HEK293 (cell line): ENCODE measurements around the gene PAX7.

Experiments used
- CTCF ChIA-PET: fragments of 350-600 bp; formaldehyde crosslinking; extraction: SDS; loops from one replicate; lab custom pipeline; 2021; ENCODE audit warnings: antibody characterized with exemption; lab: Yijun Ruan, JAX
- POLR2A ChIA-PET: fragments of 300-600 bp; formaldehyde crosslinking; extraction: SDS; loops from one replicate; lab custom pipeline; 2020; ENCODE audit warnings: antibody characterized with exemption, inconsistent platforms; lab: Yijun Ruan, JAX
- H3K27ac ChIP-seq: fragments of 200-500 bp; sonication (Bioruptor generic); 2 replicates; pipeline ENCODE4 v1.5.1; 2014; ENCODE audit warnings: low read depth, low read length, control low read depth, inconsistent platforms; ENCODE audit errors: extremely low read depth
- H3K36me3 ChIP-seq, 2 experiments: fragments of 200-500 bp in 1 of 2; sonication (Bioruptor generic) in 1 of 2; 1 replicate in 1 of 2; 2 replicates in 1 of 2; pipeline ENCODE4 v1.5.1; 2014 to 2017; ENCODE audit warnings: inconsistent platforms in 2 of 2, low read length in 2 of 2; ENCODE audit not compliant: control insufficient read depth in 2 of 2, insufficient read depth in 1 of 2
- H3K4me1 ChIP-seq: fragments of 200-500 bp; sonication (Bioruptor generic); 2 replicates; pipeline ENCODE4 v1.5.1; 2014; ENCODE audit warnings: mild to moderate bottlenecking, low read length, inconsistent platforms; ENCODE audit not compliant: control insufficient read depth, insufficient read depth
- H3K4me3 ChIP-seq: 2 replicates; pipeline ENCODE4 v1.5.1; 2011; ENCODE audit warnings: low read depth, mild to moderate bottlenecking, control low read depth, low read length, moderate library complexity
- H3K9me3 ChIP-seq: fragments of 200-500 bp; sonication (Bioruptor generic); 2 replicates; pipeline ENCODE4 v1.5.1; 2014; ENCODE audit warnings: low read depth, low read length, inconsistent platforms; ENCODE audit not compliant: control insufficient read depth, insufficient read depth
- EGR2 ChIP-seq: fragments of 450-650 bp; formaldehyde crosslinking; IDR thresholded peaks from 2 replicates; pipeline ENCODE4 v1.5.1; 2016; ENCODE audit warnings: low read depth, missing biosample characterization, missing genetic modification characterization
- OVOL3 ChIP-seq: fragments of 450-650 bp; formaldehyde crosslinking; IDR thresholded peaks from 2 replicates; pipeline ENCODE4 v1.5.1; 2016; ENCODE audit warnings: missing biosample characterization, missing genetic modification characterization
- SP7 ChIP-seq: fragments of 450-650 bp; formaldehyde crosslinking; IDR thresholded peaks from 2 replicates; pipeline ENCODE4 v1.5.1; 2016; ENCODE audit warnings: missing biosample characterization, missing genetic modification characterization
- ZBTB1 ChIP-seq: fragments of 450-650 bp; formaldehyde crosslinking; IDR thresholded peaks from 2 replicates; pipeline ENCODE4 v1.5.1; 2016; ENCODE audit warnings: missing biosample characterization, missing genetic modification characterization
- ZFHX2 ChIP-seq: fragments of 450-650 bp; formaldehyde crosslinking; conservative IDR thresholded peaks from 2 replicates; pipeline ENCODE4 v1.5.1; 2016; ENCODE audit warnings: missing biosample characterization, missing genetic modification characterization
- ZFP3 ChIP-seq: fragments of 450-650 bp; formaldehyde crosslinking; IDR thresholded peaks from 2 replicates; pipeline ENCODE4 v1.5.1; 2016; ENCODE audit warnings: low read depth, missing biosample characterization, missing genetic modification characterization
- ZIC2 ChIP-seq: fragments of 450-650 bp; formaldehyde crosslinking; IDR thresholded peaks from 2 replicates; pipeline ENCODE4 v1.5.1; 2016; ENCODE audit warnings: missing biosample characterization, missing genetic modification characterization
- ZNF112 ChIP-seq: fragments of 450-650 bp; formaldehyde crosslinking; IDR thresholded peaks from 2 replicates; pipeline ENCODE4 v1.5.0; 2017; ENCODE audit warnings: missing biosample characterization, missing genetic modification characterization
- ZNF133 ChIP-seq: fragments of 450-650 bp; formaldehyde crosslinking; IDR thresholded peaks from 2 replicates; pipeline ENCODE4 v1.5.1; 2016; ENCODE audit warnings: missing biosample characterization, missing genetic modification characterization
- ZNF221 ChIP-seq: fragments of 450-650 bp; formaldehyde crosslinking; IDR thresholded peaks from 2 replicates; pipeline ENCODE4 v1.5.1; 2017; ENCODE audit warnings: missing biosample characterization, missing genetic modification characterization, borderline replicate concordance
- ZNF24 ChIP-seq: fragments of 450-650 bp; formaldehyde crosslinking; IDR thresholded peaks from 2 replicates; pipeline ENCODE4 v1.5.1; 2016; ENCODE audit warnings: missing biosample characterization, missing genetic modification characterization
- ZNF366 ChIP-seq: fragments of 450-650 bp; formaldehyde crosslinking; conservative IDR thresholded peaks from 2 replicates; pipeline ENCODE4 v1.5.1; 2016; ENCODE audit warnings: missing biosample characterization, missing genetic modification characterization
- ZNF394 ChIP-seq: fragments of 450-650 bp; formaldehyde crosslinking; IDR thresholded peaks from 2 replicates; pipeline ENCODE4 v1.5.1; 2016; ENCODE audit warnings: missing biosample characterization, missing genetic modification characterization, mild to moderate bottlenecking, moderate library complexity, borderline replicate concordance
- TF ChIP-seq, protein P1 (sequence below): fragments of 450-650 bp; formaldehyde crosslinking; IDR thresholded peaks from 2 replicates; pipeline ENCODE4 v1.5.1; 2016; ENCODE audit warnings: missing biosample characterization, missing genetic modification characterization, borderline replicate concordance
- TF ChIP-seq, protein P2 (sequence below): fragments of 450-650 bp; formaldehyde crosslinking; conservative IDR thresholded peaks from 2 replicates; pipeline ENCODE4 v1.5.1; 2016; ENCODE audit warnings: low read depth, missing biosample characterization, missing genetic modification characterization

The PAX7 gene

GRCh38 chr1:18599704-18600103, 30.9 kb upstream of the PAX7 start (continued):
- TF ChIP-seq, protein P1, sequence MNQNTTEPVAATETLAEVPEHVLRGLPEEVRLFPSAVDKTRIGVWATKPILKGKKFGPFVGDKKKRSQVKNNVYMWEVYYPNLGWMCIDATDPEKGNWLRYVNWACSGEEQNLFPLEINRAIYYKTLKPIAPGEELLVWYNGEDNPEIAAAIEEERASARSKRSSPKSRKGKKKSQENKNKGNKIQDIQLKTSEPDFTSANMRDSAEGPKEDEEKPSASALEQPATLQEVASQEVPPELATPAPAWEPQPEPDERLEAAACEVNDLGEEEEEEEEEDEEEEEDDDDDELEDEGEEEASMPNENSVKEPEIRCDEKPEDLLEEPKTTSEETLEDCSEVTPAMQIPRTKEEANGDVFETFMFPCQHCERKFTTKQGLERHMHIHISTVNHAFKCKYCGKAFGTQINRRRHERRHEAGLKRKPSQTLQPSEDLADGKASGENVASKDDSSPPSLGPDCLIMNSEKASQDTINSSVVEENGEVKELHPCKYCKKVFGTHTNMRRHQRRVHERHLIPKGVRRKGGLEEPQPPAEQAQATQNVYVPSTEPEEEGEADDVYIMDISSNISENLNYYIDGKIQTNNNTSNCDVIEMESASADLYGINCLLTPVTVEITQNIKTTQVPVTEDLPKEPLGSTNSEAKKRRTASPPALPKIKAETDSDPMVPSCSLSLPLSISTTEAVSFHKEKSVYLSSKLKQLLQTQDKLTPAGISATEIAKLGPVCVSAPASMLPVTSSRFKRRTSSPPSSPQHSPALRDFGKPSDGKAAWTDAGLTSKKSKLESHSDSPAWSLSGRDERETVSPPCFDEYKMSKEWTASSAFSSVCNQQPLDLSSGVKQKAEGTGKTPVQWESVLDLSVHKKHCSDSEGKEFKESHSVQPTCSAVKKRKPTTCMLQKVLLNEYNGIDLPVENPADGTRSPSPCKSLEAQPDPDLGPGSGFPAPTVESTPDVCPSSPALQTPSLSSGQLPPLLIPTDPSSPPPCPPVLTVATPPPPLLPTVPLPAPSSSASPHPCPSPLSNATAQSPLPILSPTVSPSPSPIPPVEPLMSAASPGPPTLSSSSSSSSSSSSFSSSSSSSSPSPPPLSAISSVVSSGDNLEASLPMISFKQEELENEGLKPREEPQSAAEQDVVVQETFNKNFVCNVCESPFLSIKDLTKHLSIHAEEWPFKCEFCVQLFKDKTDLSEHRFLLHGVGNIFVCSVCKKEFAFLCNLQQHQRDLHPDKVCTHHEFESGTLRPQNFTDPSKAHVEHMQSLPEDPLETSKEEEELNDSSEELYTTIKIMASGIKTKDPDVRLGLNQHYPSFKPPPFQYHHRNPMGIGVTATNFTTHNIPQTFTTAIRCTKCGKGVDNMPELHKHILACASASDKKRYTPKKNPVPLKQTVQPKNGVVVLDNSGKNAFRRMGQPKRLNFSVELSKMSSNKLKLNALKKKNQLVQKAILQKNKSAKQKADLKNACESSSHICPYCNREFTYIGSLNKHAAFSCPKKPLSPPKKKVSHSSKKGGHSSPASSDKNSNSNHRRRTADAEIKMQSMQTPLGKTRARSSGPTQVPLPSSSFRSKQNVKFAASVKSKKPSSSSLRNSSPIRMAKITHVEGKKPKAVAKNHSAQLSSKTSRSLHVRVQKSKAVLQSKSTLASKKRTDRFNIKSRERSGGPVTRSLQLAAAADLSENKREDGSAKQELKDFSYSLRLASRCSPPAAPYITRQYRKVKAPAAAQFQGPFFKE (tag by site-specific recombination): no peak
- TF ChIP-seq OVOL3 (tag by site-specific recombination): no peak

DNA sequence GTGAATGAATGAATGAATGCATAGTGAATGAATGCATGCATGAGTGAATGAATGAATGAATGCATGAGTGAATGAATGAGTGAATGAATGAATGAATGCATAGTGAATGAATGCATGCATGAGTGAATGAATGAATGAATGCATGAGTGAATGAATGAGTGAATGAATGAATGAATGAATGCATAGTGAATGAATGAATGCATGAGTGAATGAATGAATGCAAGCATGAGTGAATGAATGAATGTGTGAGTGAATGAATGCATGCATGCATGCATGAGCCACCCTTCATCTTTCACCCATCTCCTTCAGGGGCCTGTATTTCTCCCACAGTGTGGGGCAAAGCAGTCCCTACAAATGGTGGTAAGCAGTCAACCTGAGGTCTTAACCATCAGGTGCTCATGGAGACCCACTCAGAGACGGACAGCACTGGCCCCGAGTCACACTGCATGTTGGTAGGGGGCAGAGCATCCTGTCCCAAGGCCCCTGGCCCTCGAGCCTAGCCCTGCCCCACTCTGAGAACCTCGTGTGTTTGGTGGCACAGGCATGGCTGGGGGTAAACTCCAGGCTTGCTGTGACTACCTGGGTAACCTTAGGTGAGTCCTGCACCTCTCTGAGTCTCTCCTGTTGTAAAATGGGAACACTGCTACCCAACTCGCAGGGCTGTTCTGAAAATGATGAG, 28.0 kb upstream of the PAX7 start:
- Histone ChIP-seq H3K4me1 (no peaks in the 10 kb centered on the region), H3K4me3 (no peak overlapping the region), H3K27ac (no peak overlapping the region), H3K9me3 (no peaks in the 10 kb centered on the region), H3K36me3 (no peaks in the 10 kb centered on the region)
- TF ChIP-seq ZNF366 (tag by site-specific recombination) (no peak), ZBTB1 (tag by site-specific recombination) (no peak), ZNF133 (no peak), ZNF112 (tag by site-specific recombination) (no peak), ZNF221 (tag by site-specific recombination) (no peak), ZNF24 (tag by site-specific recombination) (peak; percentile 95)
- CTCF ChIA-PET: no interaction called here
- POLR2A ChIA-PET: no interaction called here

DNA sequence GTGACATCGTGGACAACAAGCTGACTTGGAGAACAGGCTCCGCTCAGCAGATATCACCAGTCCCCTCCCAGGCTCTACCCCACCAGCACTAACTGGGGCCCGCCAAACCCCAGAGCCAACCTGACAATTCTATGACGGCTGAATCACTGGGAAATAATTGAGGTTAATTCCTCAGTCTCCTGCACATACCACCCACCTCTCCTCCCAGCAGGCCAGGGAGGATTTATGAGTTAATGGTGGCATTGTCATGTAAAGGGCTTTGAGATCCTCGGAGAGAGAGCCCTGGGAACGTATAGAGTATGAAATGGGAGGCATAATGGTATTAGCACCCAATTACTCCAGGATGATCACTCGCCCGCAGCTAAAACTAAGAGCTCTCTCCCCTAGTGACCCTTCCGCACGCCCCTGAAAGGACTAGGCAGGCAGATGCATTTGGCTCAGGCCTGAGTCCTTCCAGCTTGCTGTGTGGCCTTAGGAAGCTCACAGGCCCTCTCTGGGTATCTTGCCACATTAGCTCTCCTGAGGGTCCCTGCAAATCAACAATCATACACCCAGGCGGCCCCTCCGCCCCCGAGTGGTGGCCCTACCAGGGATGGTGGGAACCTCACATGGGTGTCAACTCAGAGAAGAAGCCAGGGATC, 27.3 kb upstream of the PAX7 start:
- TF ChIP-seq ZIC2 (tag by site-specific recombination): 0 out of 2 replicates have a peak, but pooled peaks have one; percentile 8
- no peak for TF ChIP-seq ZFP3 (tag by site-specific recombination)
- TF ChIP-seq, all 188 proteins: peak for 1
- Histone ChIP-seq H3K9me3 (no peaks in the 10 kb centered on the region), H3K36me3 (no peaks in the 10 kb centered on the region), H3K4me1 (no peaks in the 10 kb centered on the region), H3K4me3 (no peak overlapping the region), H3K27ac (no peak overlapping the region)
- ChIA-PET CTCF (interaction anchor here (0.6 to 2.2 kb wide), 7 partner anchors 10 to 403 kb away, joined by 3 to 9 read pairs (median 4); no protein-coding TSS in a partner anchor), POLR2A (no interaction called here)

- no peaks in the 10 kb centered on the region for H3K4me1 ChIP-seq
- no peaks in the 10 kb centered on the region for H3K9me3 ChIP-seq
- no peaks in the 10 kb centered on the region for H3K36me3 ChIP-seq
- ChIA-PET CTCF (interaction anchor here (0.6 to 2.3 kb wide), 5 partner anchors 9 to 74 kb away, joined by 4 to 11 read pairs (median 7); no protein-coding TSS in a partner anchor), POLR2A (interaction anchor here (0.8 to 0.9 kb wide), 2 partner anchors 25 to 296 kb away, joined by 3 read pairs; partner anchors contain the start of gene ALDH4A1)
- no peak overlapping the region for H3K27ac ChIP-seq
- no peak overlapping the region for H3K4me3 ChIP-seq
- TF ChIP-seq ZIC2 (tag by site-specific recombination): 0 out of 2 replicates have a peak, but pooled peaks have one; percentile 19
- peak; percentile 50; the same call in 1 of the 2 replicates for TF ChIP-seq EGR2 (tag by site-specific recombination)
- peak; percentile 74 for TF ChIP-seq SP7 (tag by site-specific recombination)
- TF ChIP-seq ZFHX2: peak; percentile 48; the same call in 1 of the 2 replicates
- TF ChIP-seq ZNF394 (tag by site-specific recombination): peak; percentile 85
- TF ChIP-seq, protein P2, sequence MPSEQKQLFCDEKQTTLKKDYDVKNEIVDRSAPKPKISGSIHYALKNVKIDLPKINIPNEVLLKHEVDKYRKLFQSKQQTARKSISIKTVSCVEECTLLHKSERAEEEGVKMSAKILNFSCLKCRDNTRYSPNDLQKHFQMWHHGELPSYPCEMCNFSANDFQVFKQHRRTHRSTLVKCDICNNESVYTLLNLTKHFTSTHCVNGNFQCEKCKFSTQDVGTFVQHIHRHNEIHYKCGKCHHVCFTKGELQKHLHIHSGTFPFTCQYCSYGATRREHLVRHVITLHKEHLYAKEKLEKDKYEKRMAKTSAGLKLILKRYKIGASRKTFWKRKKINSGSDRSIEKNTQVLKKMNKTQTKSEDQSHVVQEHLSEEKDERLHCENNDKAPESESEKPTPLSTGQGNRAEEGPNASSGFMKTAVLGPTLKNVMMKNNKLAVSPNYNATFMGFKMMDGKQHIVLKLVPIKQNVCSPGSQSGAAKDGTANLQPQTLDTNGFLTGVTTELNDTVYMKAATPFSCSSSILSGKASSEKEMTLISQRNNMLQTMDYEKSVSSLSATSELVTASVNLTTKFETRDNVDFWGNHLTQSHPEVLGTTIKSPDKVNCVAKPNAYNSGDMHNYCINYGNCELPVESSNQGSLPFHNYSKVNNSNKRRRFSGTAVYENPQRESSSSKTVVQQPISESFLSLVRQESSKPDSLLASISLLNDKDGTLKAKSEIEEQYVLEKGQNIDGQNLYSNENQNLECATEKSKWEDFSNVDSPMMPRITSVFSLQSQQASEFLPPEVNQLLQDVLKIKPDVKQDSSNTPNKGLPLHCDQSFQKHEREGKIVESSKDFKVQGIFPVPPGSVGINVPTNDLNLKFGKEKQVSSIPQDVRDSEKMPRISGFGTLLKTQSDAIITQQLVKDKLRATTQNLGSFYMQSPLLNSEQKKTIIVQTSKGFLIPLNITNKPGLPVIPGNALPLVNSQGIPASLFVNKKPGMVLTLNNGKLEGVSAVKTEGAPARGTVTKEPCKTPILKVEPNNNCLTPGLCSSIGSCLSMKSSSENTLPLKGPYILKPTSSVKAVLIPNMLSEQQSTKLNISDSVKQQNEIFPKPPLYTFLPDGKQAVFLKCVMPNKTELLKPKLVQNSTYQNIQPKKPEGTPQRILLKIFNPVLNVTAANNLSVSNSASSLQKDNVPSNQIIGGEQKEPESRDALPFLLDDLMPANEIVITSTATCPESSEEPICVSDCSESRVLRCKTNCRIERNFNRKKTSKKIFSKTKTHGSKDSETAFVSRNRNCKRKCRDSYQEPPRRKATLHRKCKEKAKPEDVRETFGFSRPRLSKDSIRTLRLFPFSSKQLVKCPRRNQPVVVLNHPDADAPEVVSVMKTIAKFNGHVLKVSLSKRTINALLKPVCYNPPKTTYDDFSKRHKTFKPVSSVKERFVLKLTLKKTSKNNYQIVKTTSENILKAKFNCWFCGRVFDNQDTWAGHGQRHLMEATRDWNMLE (tag by site-specific recombination): no peak
Observed at GRCh38 chr1:18606443-18607288, 24.0 kb upstream of the PAX7 start.
